ENCODE measurements around the gene PELI2. TPM values are rescaled to one million over a fixed set of nuclear protein-coding genes. Genes with fewer than 3 reads are reported as not detected.

The PELI2 gene
- total RNA-seq, 1 experiment from 2014 or later = 2.0 TPM

- DNase-seq (ENCODE audit: low read depth, low spot score) = no peak
- intact Hi-C loops (cut with micrococcal nuclease) = no loop called here
These were observed 27.8 kb downstream of the PELI2 start for GRCh38 chr14:56145965-56146364.

More at GRCh38 chr14:56145965-56146364, 27.8 kb downstream of the PELI2 start:
- no peaks in the 10 kb centered on the region for H3K9me3 ChIP-seq (ENCODE audit: control insufficient read depth in 1 of 2, insufficient read depth in 1 of 2, low read depth in 1 of 2, low read length in 2 of 2)
- no peaks in the 10 kb centered on the region for H3K4me1 ChIP-seq (ENCODE audit: control insufficient read depth in 1 of 2, insufficient read depth in 2 of 2, low read length in 2 of 2)
- no peaks in the 10 kb centered on the region for H3K36me3 ChIP-seq (ENCODE audit: control insufficient read depth in 1 of 2, insufficient read depth in 2 of 2, low read length in 2 of 2)
- ATAC-seq = no peak
- H3K79me2 ChIP-seq (ENCODE audit: insufficient read depth, low read length) = no peaks in the 10 kb centered on the region
- H3K9me2 ChIP-seq (ENCODE audit: insufficient read depth) = no peaks in the 10 kb centered on the region
- no peak overlapping the region for H2AFZ ChIP-seq (ENCODE audit: low read depth, low read length, poor library complexity, severe bottlenecking)
- no TSS peak for BruUV-seq (replicated peaks)
- peaks cover 88% of the 10 kb centered on the region for H3K27me3 ChIP-seq (ENCODE audit: insufficient read depth, low read length)
- no peak overlapping the region for H3K4me2 ChIP-seq (ENCODE audit: low read length)
- no peak overlapping the region for H3K9ac ChIP-seq (ENCODE audit: low read length)
- RAD21 ChIA-PET (ENCODE audit: low non-redundant PET in 1 of 2, low total read pairs in 2 of 2, uncharacterized antibody in 2 of 2, unreplicated experiment in 2 of 2) = no interaction called here
- TF ChIP-seq CBX3 (IDR thresholded peaks at IDR 0.05; ENCODE audit: low read depth) = no peak
- no peak for TF ChIP-seq ZNF274 (IDR thresholded peaks at IDR 0.05; ENCODE audit: low read depth, low read length)
- no peak for TF ChIP-seq YY1 (IDR thresholded peaks at IDR 0.05; ENCODE audit: extremely low read depth, insufficient replicate concordance, low read depth, low read length)
- no peak for TF ChIP-seq EZH2phosphoT487 (IDR thresholded peaks at IDR 0.05; ENCODE audit: borderline replicate concordance)
- TF ChIP-seq ZBTB33 (IDR thresholded peaks at IDR 0.05; ENCODE audit: extremely low read depth, insufficient replicate concordance, low read length) = no peak
- no peak for TF ChIP-seq CTCF (IDR thresholded peaks at IDR 0.05 in 2 of 3, conservative IDR thresholded peaks at IDR 0.05 in 1 of 3; ENCODE audit: borderline replicate concordance in 1 of 3, insufficient read depth in 1 of 3, low read depth in 2 of 3, low read length in 2 of 3)
- TF ChIP-seq SRF (IDR thresholded peaks at IDR 0.05; ENCODE audit: low read depth) = no peak
- POLR2A ChIA-PET = no interaction called here
- CTCF ChIA-PET = no interaction called here
- no peak overlapping the region for H3K27ac ChIP-seq (ENCODE audit: low read depth, low read length)
- H3K4me3 ChIP-seq (replicated peaks in 1 of 2; ENCODE audit: low read depth in 1 of 2, low read length in 2 of 2) = no peak overlapping the region
- H4K20me1 ChIP-seq (ENCODE audit: insufficient read depth) = no peaks in the 10 kb centered on the region
